ENCODE measurements around the gene MATN1.
"Not testable (repeated sequence)": the region's sequence is repeated elsewhere in the genome, so short reads cannot be mapped to it uniquely, and the experiment has no call there.

The MATN1 gene

GRCh38 chr1:30694280-30695175 is 28.9 kb downstream of the MATN1 start:
- no peak for DNase-seq

- DNase-seq: no peak
These were observed 29.6 kb downstream of the MATN1 start for GRCh38 chr1:30693822-30694221.

- DNase-seq: no peak
These were observed 30.0 kb downstream of the MATN1 start for GRCh38 chr1:30693366-30693765.

- DNase-seq: no peak
These were observed 30.5 kb downstream of the MATN1 start for GRCh38 chr1:30692948-30693301.

GRCh38 chr1:30692201-30692947 is 31.0 kb downstream of the MATN1 start:
- no peak for DNase-seq

- no peak for DNase-seq
These were observed 31.9 kb downstream of the MATN1 start for GRCh38 chr1:30691480-30691879.

GRCh38 chr1:30689901-30690645 is 33.3 kb downstream of the MATN1 start:
- no peak for DNase-seq

GRCh38 chr1:30688920-30689794 is 34.2 kb downstream of the MATN1 start:
- DNase-seq: no peak

- DNase-seq: not testable (repeated sequence)
These were observed 34.9 kb downstream of the MATN1 start for GRCh38 chr1:30688516-30688915.

- DNase-seq: no peak
These were observed 35.5 kb downstream of the MATN1 start for GRCh38 chr1:30687886-30688285.

GRCh38 chr1:30686236-30686935 is 37.0 kb downstream of the MATN1 start:
- DNase-seq: no peak

- no peak for DNase-seq
These were observed 37.6 kb downstream of the MATN1 start for GRCh38 chr1:30685796-30686165.

- DNase-seq: no peak
These were observed 38.2 kb downstream of the MATN1 start for GRCh38 chr1:30684881-30685795.

GRCh38 chr1:30684259-30684658 is 39.1 kb downstream of the MATN1 start:
- no peak for DNase-seq

- no peak for DNase-seq
These were observed 39.7 kb downstream of the MATN1 start for GRCh38 chr1:30683699-30684098.

GRCh38 chr1:30682396-30683275 is 40.7 kb downstream of the MATN1 start:
- DNase-seq: no peak

- no peak for DNase-seq
These were observed 41.6 kb downstream of the MATN1 start for GRCh38 chr1:30681782-30682181.

- no peak for DNase-seq
These were observed 42.5 kb downstream of the MATN1 start for GRCh38 chr1:30680879-30681278.

GRCh38 chr1:30680429-30680828 is 43.0 kb downstream of the MATN1 start:
- no peak for DNase-seq

GRCh38 chr1:30679976-30680305 is 43.4 kb downstream of the MATN1 start:
- no peak for DNase-seq
